WERI-Rb-1 (cell line): ENCODE measurements around the gene LRFN2.

Source experiments
- DNase-seq: peaks from one replicate; pipeline ENCODE4 v3.0.0-alpha.2; 2020
- H3K27ac ChIP-seq: fragments of 250-450 bp; sonication (Bioruptor Pico); 2 replicates; pipeline ENCODE4 v1.5.1; 2020; ENCODE audit warnings: mild to moderate bottlenecking, moderate library complexity
- H3K27me3 ChIP-seq: fragments of 250-450 bp; sonication (Bioruptor Pico); 2 replicates; pipeline ENCODE4 v1.5.1; 2021; ENCODE audit warnings: mild to moderate bottlenecking, low read depth, moderate library complexity; ENCODE audit not compliant: insufficient read depth, severe bottlenecking
- H3K36me3 ChIP-seq: fragments of 250-450 bp; sonication (Bioruptor Pico); 2 replicates; pipeline ENCODE4 v1.5.1; 2020; ENCODE audit warnings: mild to moderate bottlenecking, moderate library complexity
- H3K4me3 ChIP-seq: 2 replicates; pipeline ENCODE4 v1.5.1; 2011; ENCODE audit warnings: low read depth, mild to moderate bottlenecking, control low read depth, low read length
- H3K9me3 ChIP-seq: fragments of 250-450 bp; sonication (Bioruptor Pico); 2 replicates; pipeline ENCODE4 v1.5.1; 2021; ENCODE audit warnings: mild to moderate bottlenecking, moderate library complexity; ENCODE audit not compliant: severe bottlenecking
- TF ChIP-seq, protein P1 (sequence below): IDR thresholded peaks from 2 replicates; pipeline ENCODE4 v1.5.1; 2011; ENCODE audit warnings: low read depth, mild to moderate bottlenecking, control low read depth, inconsistent platforms, low read length

Gene LRFN2

GRCh38 chr6:40444811-40445210 lies 142.4 kb downstream of the LRFN2 start:
- no peak overlapping the region for H3K27ac ChIP-seq
- no peak overlapping the region for H3K4me3 ChIP-seq
- H3K9me3 ChIP-seq: no peaks in the 10 kb centered on the region
- DNase-seq: no peak
- TF ChIP-seq, protein P1, sequence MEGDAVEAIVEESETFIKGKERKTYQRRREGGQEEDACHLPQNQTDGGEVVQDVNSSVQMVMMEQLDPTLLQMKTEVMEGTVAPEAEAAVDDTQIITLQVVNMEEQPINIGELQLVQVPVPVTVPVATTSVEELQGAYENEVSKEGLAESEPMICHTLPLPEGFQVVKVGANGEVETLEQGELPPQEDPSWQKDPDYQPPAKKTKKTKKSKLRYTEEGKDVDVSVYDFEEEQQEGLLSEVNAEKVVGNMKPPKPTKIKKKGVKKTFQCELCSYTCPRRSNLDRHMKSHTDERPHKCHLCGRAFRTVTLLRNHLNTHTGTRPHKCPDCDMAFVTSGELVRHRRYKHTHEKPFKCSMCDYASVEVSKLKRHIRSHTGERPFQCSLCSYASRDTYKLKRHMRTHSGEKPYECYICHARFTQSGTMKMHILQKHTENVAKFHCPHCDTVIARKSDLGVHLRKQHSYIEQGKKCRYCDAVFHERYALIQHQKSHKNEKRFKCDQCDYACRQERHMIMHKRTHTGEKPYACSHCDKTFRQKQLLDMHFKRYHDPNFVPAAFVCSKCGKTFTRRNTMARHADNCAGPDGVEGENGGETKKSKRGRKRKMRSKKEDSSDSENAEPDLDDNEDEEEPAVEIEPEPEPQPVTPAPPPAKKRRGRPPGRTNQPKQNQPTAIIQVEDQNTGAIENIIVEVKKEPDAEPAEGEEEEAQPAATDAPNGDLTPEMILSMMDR: no peak
- H3K36me3 ChIP-seq: no peaks in the 10 kb centered on the region
- H3K27me3 ChIP-seq: no peaks in the 10 kb centered on the region

DNA sequence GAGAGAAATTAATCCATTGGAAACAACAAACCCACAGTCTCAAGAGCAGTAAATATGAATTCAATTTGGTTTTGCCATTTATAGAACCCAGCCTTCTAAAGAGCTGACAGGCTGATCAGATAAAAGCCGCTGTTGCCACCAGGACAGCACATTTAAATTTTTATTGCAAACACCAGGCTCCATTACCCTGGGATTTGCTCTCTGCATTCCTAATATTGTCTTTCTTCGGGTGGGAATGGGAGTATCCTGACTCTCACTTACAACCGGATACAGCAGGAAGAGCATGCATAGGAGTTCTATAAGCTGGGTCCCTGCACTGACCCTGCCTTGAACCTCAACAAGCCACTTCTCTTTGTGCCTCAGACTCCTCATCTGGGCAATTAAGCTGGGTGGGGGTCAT lies 142.9 kb downstream of the LRFN2 start:
- H3K27ac ChIP-seq: no peak overlapping the region
- no peaks in the 10 kb centered on the region for H3K36me3 ChIP-seq
- TF ChIP-seq, protein P1: no peak
- H3K4me3 ChIP-seq: no peak overlapping the region
- no peak for DNase-seq
- H3K9me3 ChIP-seq: no peaks in the 10 kb centered on the region
- no peaks in the 10 kb centered on the region for H3K27me3 ChIP-seq

GRCh38 chr6:40443842-40444241 lies 143.3 kb downstream of the LRFN2 start:
- DNase-seq: no peak
- Histone ChIP-seq H3K4me3 (no peak overlapping the region), H3K9me3 (no peaks in the 10 kb centered on the region), H3K27ac (no peak overlapping the region), H3K36me3 (no peaks in the 10 kb centered on the region), H3K27me3 (no peaks in the 10 kb centered on the region)
- TF ChIP-seq, protein P1: 0 out of 2 replicates have a peak, but pooled peaks have one; percentile 15

GRCh38 chr6:40442591-40442990 lies 144.6 kb downstream of the LRFN2 start:
- TF ChIP-seq, protein P1: no peak
- H3K27me3 ChIP-seq: no peaks in the 10 kb centered on the region
- no peak overlapping the region for H3K4me3 ChIP-seq
- no peak overlapping the region for H3K27ac ChIP-seq
- no peaks in the 10 kb centered on the region for H3K9me3 ChIP-seq
- DNase-seq: no peak
- no peaks in the 10 kb centered on the region for H3K36me3 ChIP-seq

GRCh38 chr6:40441150-40441549 lies 146.0 kb downstream of the LRFN2 start:
- Histone ChIP-seq H3K36me3 (no peaks in the 10 kb centered on the region), H3K4me3 (no peak overlapping the region), H3K9me3 (no peaks in the 10 kb centered on the region), H3K27ac (no peak overlapping the region), H3K27me3 (no peaks in the 10 kb centered on the region)
- no peak for DNase-seq
- TF ChIP-seq, protein P1: no peak

GRCh38 chr6:40440053-40440452 lies 147.1 kb downstream of the LRFN2 start:
- no peak for DNase-seq
- Histone ChIP-seq H3K27ac (no peak overlapping the region), H3K4me3 (no peak overlapping the region), H3K36me3 (no peaks in the 10 kb centered on the region), H3K9me3 (no peaks in the 10 kb centered on the region), H3K27me3 (no peaks in the 10 kb centered on the region)
- TF ChIP-seq, protein P1: no peak
